Femur (tissue), 1 donor: ENCODE data around the gene ACCSL.

Source experiments
- DNase-seq: peaks from one replicate; pipeline ENCODE4 v3.0.0-alpha.2; 2017

ACCSL gene

GRCh38 chr11:44104481-44105294 is 56.9 kb downstream of the ACCSL start:
- DNase-seq: no peak

DNA sequence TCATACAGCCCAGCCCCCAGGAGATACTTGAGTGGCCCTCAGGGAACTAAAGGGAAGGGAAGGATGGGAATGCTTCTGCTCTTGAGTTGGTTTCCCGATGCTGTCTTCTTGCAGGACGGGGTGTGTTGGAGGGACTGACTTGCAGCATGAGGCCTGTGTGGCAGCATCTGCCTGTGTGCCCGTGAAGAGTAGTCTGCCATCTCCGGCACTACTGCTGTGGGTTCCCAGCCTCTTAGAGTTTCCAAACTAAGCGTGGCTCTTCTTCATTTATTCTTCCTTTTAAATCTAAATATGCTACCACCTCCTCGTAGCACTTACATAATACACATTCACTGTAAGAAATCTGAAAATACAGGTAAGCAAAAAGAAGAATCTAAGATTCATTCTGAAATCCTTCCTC is 60.5 kb downstream of the ACCSL start:
- DNase-seq: no peak
